ENCODE measurements around the gene CEP83.

CEP83 gene

GRCh38 chr12:94305130-94305957 lies 154.3 kb downstream of the CEP83 start:
- no peak for DNase-seq (ENCODE audit: low spot score)

GRCh38 chr12:94304566-94305061 lies 155.1 kb downstream of the CEP83 start:
- no peak for DNase-seq (ENCODE audit: low spot score)

DNA sequence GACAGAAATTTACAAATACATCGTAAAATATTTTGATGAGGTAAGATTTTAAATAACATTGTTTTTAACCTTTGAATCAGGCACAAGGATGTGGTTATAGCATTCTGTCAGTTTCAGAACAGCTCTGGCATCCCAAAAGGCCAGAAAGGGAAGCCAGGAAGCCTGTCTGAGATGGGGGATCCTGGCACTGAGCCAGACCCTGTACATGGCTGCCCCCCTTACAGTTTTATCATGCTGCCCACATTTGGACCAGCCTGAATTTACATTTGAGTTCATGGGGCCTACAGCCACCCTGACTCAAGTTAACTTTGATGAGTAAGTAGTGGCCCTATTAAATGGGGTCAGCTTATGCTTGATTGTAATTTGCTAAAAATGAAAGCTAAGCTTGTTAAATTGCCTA lies 155.7 kb downstream of the CEP83 start:
- no peak for DNase-seq (ENCODE audit: low spot score)

GRCh38 chr12:94299846-94300245 lies 159.8 kb downstream of the CEP83 start:
- DNase-seq (ENCODE audit: low spot score) = no peak

GRCh38 chr12:94297876-94298505 lies 161.7 kb downstream of the CEP83 start:
- DNase-seq (ENCODE audit: low spot score) = no peak

GRCh38 chr12:94297096-94297699 lies 162.5 kb downstream of the CEP83 start:
- no peak for DNase-seq (ENCODE audit: low spot score)

DNA sequence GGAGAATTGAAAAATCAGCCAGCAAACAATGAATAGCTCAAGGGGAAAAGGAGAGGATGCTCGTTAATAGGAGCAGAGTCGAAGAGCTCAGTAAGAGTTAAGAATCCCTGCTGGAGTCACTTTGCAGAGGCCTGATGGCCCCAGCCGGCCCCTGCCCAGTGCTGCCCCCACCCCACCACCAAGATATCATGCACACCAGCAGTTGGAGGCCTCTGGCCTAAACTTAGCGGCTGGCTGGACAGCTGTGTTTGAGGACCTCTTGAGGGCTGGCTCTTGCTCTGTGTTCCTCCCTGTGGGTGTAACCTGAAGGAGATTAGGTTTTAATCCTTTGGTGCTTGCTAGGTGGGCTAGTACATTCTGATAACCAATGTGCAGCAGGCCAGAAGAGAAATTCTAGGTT lies 169.3 kb downstream of the CEP83 start:
- DNase-seq (ENCODE audit: low spot score) = no peak

GRCh38 chr12:94289461-94290312 lies 170.0 kb downstream of the CEP83 start:
- DNase-seq (ENCODE audit: low spot score) = no peak

DNA sequence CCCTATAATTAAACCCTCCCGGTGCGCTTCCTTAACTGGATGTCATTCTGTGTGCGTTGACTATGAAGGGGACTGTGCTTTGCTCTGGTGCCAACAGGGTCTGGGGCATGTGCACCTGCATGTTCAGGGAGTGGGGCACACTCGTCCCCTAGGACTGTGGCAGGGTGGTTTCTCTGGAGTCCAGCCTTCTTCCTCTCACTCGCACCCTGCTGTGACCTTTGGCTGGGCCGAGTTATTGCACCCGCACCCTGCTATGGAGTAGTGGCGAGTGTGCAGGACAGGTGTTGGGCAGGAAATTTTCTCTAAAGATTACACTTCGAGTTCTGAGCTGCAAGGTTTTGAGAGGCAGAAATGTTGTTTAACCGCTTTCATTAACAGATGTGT lies 172.4 kb downstream of the CEP83 start:
- DNase-seq (ENCODE audit: low spot score) = no peak

GRCh38 chr12:94286583-94287244 lies 173.0 kb downstream of the CEP83 start:
- DNase-seq (ENCODE audit: low spot score) = no peak

- DNase-seq (ENCODE audit: low spot score) = no peak
Observed at GRCh38 chr12:94285943-94286582, 173.6 kb downstream of the CEP83 start.

- no peak for DNase-seq (ENCODE audit: low spot score)
Observed at GRCh38 chr12:94284859-94285258, 174.8 kb downstream of the CEP83 start.

GRCh38 chr12:94284046-94284445 lies 175.6 kb downstream of the CEP83 start:
- no peak for DNase-seq (ENCODE audit: low spot score)

DNA sequence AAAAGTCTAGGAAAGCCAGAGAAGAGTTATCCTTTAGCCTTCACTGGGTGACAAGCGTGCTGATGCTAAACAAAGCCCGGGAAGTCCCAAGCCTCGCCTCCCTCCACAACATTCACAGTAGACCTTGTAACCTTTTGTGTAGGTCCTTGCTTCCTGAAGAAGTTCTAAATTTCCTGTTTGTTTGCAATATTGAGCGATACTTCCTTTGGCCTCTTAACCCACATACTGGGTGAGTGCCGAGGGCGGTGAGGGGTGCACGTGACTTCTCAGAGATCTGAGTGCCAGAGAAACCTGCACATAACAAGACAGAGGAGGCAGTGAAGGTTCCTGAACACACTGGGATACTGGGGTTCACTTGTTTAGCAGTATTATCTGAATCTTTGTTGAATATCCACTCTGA lies 177.0 kb downstream of the CEP83 start:
- no peak for DNase-seq (ENCODE audit: low spot score)

- no peak for DNase-seq (ENCODE audit: low spot score)
Observed at GRCh38 chr12:94280063-94280462, 179.6 kb downstream of the CEP83 start.

- peak; percentile 58 for DNase-seq (ENCODE audit: low spot score)
Observed at GRCh38 chr12:94277426-94278000, 182.2 kb downstream of the CEP83 start.

DNA sequence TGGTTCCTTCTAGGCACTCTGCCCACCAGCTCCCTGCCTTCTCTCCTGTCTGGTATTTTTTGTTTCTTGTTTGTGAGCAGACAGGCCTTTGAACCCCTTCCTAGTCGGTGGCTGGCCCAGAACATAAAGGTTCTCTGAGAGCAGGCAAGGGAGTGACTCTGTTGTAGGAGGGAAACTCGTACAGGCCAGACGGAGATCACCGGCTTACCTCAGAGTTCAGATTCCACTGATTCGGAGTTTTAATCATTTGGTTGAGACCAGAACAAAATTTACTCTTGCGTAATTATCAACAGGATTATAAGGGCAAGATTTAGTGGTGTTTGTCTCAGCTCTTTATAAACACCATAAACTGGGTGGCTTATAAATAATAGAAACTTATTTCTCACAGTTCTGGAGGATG lies 182.9 kb downstream of the CEP83 start:
- no peak for DNase-seq (ENCODE audit: low spot score)

DNA sequence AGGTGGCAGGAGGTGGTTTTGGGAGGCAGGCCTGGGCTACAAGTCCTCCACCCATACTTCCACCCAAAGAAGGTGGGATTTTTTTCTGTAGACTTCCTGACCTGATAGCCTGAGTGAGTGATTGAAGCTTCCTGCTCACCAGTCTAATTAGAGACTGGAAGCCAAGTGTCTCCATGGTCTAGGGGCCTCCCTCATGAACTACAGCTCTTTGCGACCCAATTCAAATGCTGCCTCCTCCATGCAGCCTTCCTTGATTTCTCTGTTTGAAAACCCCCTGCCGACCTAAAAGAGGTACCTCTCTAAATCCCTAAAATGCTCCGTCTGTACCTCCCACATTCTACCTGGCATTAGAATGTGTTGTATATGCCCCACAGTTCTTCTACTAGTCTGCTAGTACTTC lies 186.4 kb downstream of the CEP83 start:
- no peak for DNase-seq (ENCODE audit: low spot score)

- DNase-seq (ENCODE audit: low spot score) = no peak
Observed at GRCh38 chr12:94272280-94272679, 187.4 kb downstream of the CEP83 start.

DNA sequence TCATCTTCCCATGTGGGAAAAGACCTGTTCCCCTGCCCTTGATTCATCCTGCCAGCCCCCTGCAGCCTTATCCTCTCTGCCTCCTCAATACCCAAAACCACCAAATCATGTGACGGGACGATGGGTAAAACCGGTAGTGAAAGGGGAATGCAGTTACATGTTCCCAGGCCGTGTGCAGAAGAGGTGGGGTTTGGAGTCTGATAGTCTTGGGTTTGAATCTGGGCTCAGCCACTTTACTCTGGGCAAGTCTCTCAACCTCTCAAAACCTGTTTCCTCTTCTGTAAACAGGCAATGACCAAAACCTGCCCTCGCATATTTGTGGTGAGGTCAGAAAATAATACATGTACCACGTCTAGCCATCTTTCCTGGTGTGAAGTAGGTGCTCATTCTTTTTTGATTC lies 188.3 kb downstream of the CEP83 start:
- no peak for DNase-seq (ENCODE audit: low spot score)
